ENCODE data around the gene LCNL1.

- TF ChIP-seq CTCF (IDR thresholded peaks at IDR 0.05; ENCODE audit: low read depth, low read length, poor library complexity, severe bottlenecking) (no peak), EZH2phosphoT487 (IDR thresholded peaks at IDR 0.05; ENCODE audit: borderline replicate concordance, low read length) (no peak)
These were observed 24.9 kb upstream of the LCNL1 start for GRCh38 chr9:136957901-136958300.

All from DOHH2 (cell line).